ENCODE results near the gene CDH10.

The CDH10 gene

DNA sequence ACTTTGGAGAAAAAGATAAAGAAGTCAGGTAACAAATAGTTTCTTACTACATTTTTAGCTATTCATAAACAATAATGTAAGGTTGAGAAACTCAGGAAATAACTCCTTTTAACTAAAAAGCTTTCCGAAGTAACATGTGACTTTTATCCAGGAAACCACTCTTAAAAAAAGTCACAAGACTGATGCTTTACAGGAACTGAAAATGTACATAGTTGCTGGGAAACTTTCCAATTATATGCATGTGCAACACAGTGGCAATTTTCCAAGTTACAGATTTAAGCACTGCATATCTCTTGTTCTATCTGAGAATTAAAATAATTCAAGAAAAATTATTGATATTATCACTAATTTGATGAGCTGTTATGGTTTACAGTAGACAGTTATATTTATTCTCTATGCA, 105.2 kb downstream of the CDH10 start:
- Histone ChIP-seq H3K27me3 (ENCODE audit: insufficient read depth, low read depth) (no peaks in the 10 kb centered on the region), H3K36me3 (ENCODE audit: insufficient read depth) (no peaks in the 10 kb centered on the region), H4K20me1 (ENCODE audit: insufficient read depth) (no peaks in the 10 kb centered on the region), H2AFZ (ENCODE audit: low read depth) (no peak overlapping the region), H3K4me3 (IDR thresholded peaks at IDR 0.05; ENCODE audit: insufficient read depth, low read depth, low read length) (no peak overlapping the region), H3K4me2 (no peak overlapping the region), H3K4me1 (ENCODE audit: low read depth, poor library complexity, severe bottlenecking) (no peaks in the 10 kb centered on the region), H3K79me2 (ENCODE audit: insufficient read depth, low read depth) (no peaks in the 10 kb centered on the region), H3K9ac (no peak overlapping the region), H3K27ac (no peak overlapping the region)
- TF ChIP-seq, protein P1, sequence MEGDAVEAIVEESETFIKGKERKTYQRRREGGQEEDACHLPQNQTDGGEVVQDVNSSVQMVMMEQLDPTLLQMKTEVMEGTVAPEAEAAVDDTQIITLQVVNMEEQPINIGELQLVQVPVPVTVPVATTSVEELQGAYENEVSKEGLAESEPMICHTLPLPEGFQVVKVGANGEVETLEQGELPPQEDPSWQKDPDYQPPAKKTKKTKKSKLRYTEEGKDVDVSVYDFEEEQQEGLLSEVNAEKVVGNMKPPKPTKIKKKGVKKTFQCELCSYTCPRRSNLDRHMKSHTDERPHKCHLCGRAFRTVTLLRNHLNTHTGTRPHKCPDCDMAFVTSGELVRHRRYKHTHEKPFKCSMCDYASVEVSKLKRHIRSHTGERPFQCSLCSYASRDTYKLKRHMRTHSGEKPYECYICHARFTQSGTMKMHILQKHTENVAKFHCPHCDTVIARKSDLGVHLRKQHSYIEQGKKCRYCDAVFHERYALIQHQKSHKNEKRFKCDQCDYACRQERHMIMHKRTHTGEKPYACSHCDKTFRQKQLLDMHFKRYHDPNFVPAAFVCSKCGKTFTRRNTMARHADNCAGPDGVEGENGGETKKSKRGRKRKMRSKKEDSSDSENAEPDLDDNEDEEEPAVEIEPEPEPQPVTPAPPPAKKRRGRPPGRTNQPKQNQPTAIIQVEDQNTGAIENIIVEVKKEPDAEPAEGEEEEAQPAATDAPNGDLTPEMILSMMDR (conservative IDR thresholded peaks at IDR 0.05; ENCODE audit: low read depth, low read length) = no peak

DNA sequence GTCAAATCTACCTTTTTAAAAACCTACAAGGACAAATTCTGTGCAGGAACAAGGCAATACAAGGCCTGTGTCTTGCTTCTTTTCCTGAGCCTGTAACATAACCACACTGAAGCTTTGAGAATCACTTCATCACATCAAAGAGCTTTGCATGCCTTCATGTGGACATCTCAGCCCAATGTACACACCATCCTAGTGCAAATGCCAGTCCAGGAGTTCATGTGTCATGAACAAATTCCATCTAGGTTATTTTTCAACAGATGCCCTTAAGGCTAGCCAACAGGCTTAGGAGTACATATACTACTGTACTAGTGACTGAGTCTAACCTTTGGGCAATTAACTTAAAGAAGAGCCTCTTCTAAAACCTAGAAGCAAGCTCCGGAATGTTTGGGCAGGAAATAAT, 106.4 kb downstream of the CDH10 start:
- no peaks in the 10 kb centered on the region for H3K27me3 ChIP-seq (ENCODE audit: insufficient read depth, low read depth)

DNA sequence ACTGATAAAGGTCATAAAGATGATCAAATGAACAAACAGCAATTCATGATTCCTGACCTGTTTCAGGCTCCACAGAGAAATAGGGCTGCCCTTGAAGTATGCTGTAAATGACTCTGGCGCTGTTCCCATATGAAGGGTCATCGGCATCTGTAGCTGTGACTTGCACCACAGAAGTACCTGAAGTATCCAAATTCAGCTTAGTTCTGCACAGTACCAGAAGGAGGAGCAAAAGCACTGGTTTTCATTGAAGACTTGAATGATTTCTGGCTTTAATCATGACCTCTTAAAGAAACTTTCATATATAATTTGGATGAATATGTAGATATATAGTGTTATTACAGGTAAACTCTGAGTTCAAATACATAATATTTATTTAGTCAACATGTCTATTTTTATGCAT, 109.1 kb downstream of the CDH10 start:
- H3K36me3 ChIP-seq (ENCODE audit: insufficient read depth) = no peaks in the 10 kb centered on the region
- TF ChIP-seq, protein P1 (conservative IDR thresholded peaks at IDR 0.05; ENCODE audit: low read depth, low read length) = no peak
- no peak overlapping the region for H2AFZ ChIP-seq (ENCODE audit: low read depth)
- H3K27ac ChIP-seq = no peak overlapping the region
- no peak overlapping the region for H3K4me3 ChIP-seq (IDR thresholded peaks at IDR 0.05; ENCODE audit: insufficient read depth, low read depth, low read length)
- H3K4me1 ChIP-seq (ENCODE audit: low read depth, poor library complexity, severe bottlenecking) = no peaks in the 10 kb centered on the region
- H3K79me2 ChIP-seq (ENCODE audit: insufficient read depth, low read depth) = no peaks in the 10 kb centered on the region
- H3K27me3 ChIP-seq (ENCODE audit: insufficient read depth, low read depth) = no peaks in the 10 kb centered on the region
- H4K20me1 ChIP-seq (ENCODE audit: insufficient read depth) = no peaks in the 10 kb centered on the region
- no peak overlapping the region for H3K9ac ChIP-seq
- H3K4me2 ChIP-seq = no peak overlapping the region

More for the DNA sequence above, 106.4 kb downstream of the CDH10 start:
- no peaks in the 10 kb centered on the region for H3K4me1 ChIP-seq (ENCODE audit: low read depth, poor library complexity, severe bottlenecking)
- H3K36me3 ChIP-seq (ENCODE audit: insufficient read depth) = no peaks in the 10 kb centered on the region
- no peak overlapping the region for H3K4me3 ChIP-seq (IDR thresholded peaks at IDR 0.05; ENCODE audit: insufficient read depth, low read depth, low read length)
- H3K27ac ChIP-seq = no peak overlapping the region
- no peak overlapping the region for H2AFZ ChIP-seq (ENCODE audit: low read depth)
- no peaks in the 10 kb centered on the region for H3K79me2 ChIP-seq (ENCODE audit: insufficient read depth, low read depth)
- H4K20me1 ChIP-seq (ENCODE audit: insufficient read depth) = no peaks in the 10 kb centered on the region
- H3K9ac ChIP-seq = no peak overlapping the region
- no peak overlapping the region for H3K4me2 ChIP-seq
- TF ChIP-seq, protein P1 (conservative IDR thresholded peaks at IDR 0.05; ENCODE audit: low read depth, low read length) = no peak

DNA sequence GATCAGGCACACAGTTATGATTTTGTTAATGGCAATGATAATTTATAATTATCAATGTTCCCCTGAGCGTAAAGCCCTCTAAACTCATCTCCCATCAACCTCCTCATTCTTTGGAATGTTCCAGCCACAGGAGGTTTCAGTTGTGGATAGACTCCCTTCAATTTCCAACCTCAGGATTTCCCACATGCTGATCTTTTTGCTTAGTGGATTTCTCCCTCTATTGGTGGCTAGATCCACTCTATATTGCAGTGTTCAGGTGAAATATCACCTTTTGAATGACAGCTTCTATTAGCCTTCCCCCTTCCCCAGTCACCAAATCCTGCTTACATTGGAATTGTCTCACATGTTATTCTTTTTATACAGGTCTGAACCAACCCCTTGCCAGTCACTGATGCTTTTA, 113.9 kb downstream of the CDH10 start:
- H3K4me1 ChIP-seq (ENCODE audit: low read depth, poor library complexity, severe bottlenecking) = no peaks in the 10 kb centered on the region
- no peak overlapping the region for H3K4me3 ChIP-seq (IDR thresholded peaks at IDR 0.05; ENCODE audit: insufficient read depth, low read depth, low read length)
- H3K27me3 ChIP-seq (ENCODE audit: insufficient read depth, low read depth) = no peaks in the 10 kb centered on the region
- no peaks in the 10 kb centered on the region for H3K36me3 ChIP-seq (ENCODE audit: insufficient read depth)
- no peak overlapping the region for H3K27ac ChIP-seq
- no peak overlapping the region for H2AFZ ChIP-seq (ENCODE audit: low read depth)
- TF ChIP-seq, protein P1 (conservative IDR thresholded peaks at IDR 0.05; ENCODE audit: low read depth, low read length) = no peak
- H4K20me1 ChIP-seq (ENCODE audit: insufficient read depth) = no peaks in the 10 kb centered on the region
- H3K9ac ChIP-seq = no peak overlapping the region
- no peak overlapping the region for H3K4me2 ChIP-seq
- H3K79me2 ChIP-seq (ENCODE audit: insufficient read depth, low read depth) = no peaks in the 10 kb centered on the region
